Right atrium auricular region (tissue), 2 donors: ENCODE data around the gene DEF6. TPM values are rescaled to one million over a fixed set of nuclear protein-coding genes. Genes with fewer than 3 reads are reported as not detected.

Experiments
- DNase-seq: peaks from one replicate; pipeline ENCODE4 v3.0.0-alpha.2; 2019; ENCODE audit warnings: low spot score
- H3K27ac ChIP-seq, 2 donors: fragments of 200-600 bp; sonication (generic); 1 replicate in 1 of 2; 2 replicates in 1 of 2; pipeline ENCODE4 v1.5.1; 2016 to 2019
- H3K27me3 ChIP-seq, 2 donors: fragments of 200-600 bp; sonication (generic); one replicate each; pipeline versions ENCODE4 v1.5.1 to v1.6.0; 2017 to 2019
- H3K36me3 ChIP-seq: fragments of 200-600 bp; sonication (generic); one replicate; pipeline ENCODE4 v1.5.1; 2016
- H3K4me1 ChIP-seq, 2 donors: fragments of 200-600 bp; sonication (generic); one replicate each; pipeline versions ENCODE4 v1.5.1 to v1.6.0; 2017 to 2019
- H3K4me3 ChIP-seq, 2 donors: fragments of 200-600 bp; sonication (generic); 1 replicate in 1 of 2; 2 replicates in 1 of 2; pipeline ENCODE4 v1.5.1; 2017 to 2019; ENCODE audit warnings: mild to moderate bottlenecking in 1 of 2, moderate library complexity in 1 of 2
- H3K9me3 ChIP-seq, 2 donors: fragments of 200-600 bp; sonication (generic); one replicate each; pipeline ENCODE4 v1.5.1; 2019
- total RNA-seq, 2 donors: library from RNA; depleted of rRNA; stranded (reverse); fragments of >200 nt; gene quantifications; one replicate each; pipeline ENCODE4 v1.1.0, GENCODE V29; 2016
- TF ChIP-seq, protein P1 (sequence below), 2 donors: fragments of 200-600 bp; sonication (generic); IDR thresholded peaks; one replicate each; pipeline ENCODE4 v1.5.1; 2019; ENCODE audit warnings: antibody characterized with exemption in 2 of 2

The DEF6 gene
- total RNA-seq, 2 donors from 2014 or later: 1.4 to 2.2 TPM

DNA sequence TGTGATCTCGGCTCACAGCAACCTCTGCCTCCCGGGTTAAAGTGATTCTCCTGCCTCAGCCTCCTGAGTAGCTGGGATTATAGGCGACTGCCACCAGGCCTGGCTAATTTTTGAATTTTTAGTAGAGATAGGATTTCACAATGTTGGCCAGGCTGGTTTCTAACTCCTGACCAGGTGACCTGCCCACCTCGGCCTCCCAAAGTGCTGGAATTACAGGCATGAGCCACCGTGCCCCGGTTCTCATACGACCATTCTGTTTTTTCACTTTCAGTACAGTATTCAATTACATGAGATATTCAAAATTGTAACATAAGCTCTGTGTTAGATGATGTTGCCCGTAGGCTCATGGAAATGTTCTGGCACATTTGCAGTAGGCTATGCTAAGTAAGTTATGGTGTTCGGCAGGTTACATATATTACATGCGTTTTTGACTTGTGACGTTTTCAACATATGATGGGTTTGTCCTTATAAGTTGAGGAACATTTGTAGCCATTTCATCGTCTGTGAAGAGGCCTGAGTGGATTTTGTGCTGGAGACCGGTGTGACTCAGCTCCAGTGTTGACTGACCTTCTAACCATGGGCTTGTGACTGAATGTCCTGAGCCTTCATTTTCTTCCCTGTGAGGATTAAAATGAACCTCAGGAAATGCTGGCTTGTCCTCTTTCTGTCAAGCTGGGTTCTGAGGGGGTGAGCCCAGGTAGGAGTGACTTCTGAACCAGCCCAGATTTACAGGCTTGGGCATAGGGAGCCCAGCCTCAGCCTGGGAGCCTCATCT is 56.9 kb downstream of the DEF6 start:
- Histone ChIP-seq H3K9me3 (no peaks in the 10 kb centered on the region), H3K27me3 (no peaks in the 10 kb centered on the region), H3K4me3 (no peak overlapping the region), H3K4me1 (peaks cover 0 to 27% of the 10 kb centered on the region in 2 donors), H3K27ac (no peak overlapping the region), H3K36me3 (peaks cover 22% of the 10 kb centered on the region)
- TF ChIP-seq, protein P1, sequence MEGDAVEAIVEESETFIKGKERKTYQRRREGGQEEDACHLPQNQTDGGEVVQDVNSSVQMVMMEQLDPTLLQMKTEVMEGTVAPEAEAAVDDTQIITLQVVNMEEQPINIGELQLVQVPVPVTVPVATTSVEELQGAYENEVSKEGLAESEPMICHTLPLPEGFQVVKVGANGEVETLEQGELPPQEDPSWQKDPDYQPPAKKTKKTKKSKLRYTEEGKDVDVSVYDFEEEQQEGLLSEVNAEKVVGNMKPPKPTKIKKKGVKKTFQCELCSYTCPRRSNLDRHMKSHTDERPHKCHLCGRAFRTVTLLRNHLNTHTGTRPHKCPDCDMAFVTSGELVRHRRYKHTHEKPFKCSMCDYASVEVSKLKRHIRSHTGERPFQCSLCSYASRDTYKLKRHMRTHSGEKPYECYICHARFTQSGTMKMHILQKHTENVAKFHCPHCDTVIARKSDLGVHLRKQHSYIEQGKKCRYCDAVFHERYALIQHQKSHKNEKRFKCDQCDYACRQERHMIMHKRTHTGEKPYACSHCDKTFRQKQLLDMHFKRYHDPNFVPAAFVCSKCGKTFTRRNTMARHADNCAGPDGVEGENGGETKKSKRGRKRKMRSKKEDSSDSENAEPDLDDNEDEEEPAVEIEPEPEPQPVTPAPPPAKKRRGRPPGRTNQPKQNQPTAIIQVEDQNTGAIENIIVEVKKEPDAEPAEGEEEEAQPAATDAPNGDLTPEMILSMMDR (IDR thresholded peaks at IDR 0.05): no peak
- no peak for DNase-seq

DNA sequence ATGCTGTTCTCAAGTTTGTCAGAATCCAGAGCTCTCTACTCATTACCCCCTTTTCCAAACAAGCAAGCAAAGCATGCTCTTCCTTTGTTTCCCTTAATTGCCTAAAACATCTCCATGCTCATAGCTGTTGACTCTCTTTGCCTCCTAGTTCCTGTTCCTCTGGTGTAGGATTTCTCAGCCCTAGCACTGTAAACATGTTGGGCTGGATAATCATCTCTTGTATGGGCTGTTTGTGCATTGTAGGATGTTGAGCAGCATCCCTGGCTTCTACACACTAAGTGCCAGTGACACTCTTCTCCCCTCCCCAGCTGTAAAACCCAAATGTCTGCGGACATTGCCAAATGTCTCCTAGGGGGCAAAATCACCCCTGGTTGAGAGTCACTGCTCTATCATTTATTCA is 58.8 kb downstream of the DEF6 start:
- H3K27ac ChIP-seq: no peak overlapping the region
- DNase-seq: no peak
- H3K27me3 ChIP-seq: no peaks in the 10 kb centered on the region
- peaks cover 0 to 45% of the 10 kb centered on the region in 2 donors for H3K4me1 ChIP-seq
- H3K36me3 ChIP-seq: peaks cover 22% of the 10 kb centered on the region
- TF ChIP-seq, protein P1 (IDR thresholded peaks at IDR 0.05): no peak
- no peaks in the 10 kb centered on the region for H3K9me3 ChIP-seq
- no peak overlapping the region for H3K4me3 ChIP-seq

DNA sequence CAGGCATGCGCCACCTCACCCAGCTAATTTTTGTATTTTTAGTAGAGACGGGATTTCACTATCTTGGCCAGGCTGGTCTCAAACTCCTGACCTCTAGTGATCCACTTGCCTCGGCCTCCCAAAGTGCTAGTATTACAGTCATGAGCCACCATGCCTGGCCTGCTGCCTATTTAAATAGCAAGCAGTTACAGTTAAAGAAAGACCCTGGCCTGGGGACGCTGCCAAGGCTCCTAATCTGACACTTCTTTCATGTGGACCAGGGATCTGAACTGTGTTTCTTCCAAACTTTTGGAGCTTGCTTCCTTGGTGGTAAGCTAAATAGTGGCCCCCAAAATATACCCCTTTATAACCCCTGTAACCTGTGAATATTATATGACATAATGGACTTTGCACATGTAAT is 60.1 kb downstream of the DEF6 start:
- DNase-seq: no peak

DNA sequence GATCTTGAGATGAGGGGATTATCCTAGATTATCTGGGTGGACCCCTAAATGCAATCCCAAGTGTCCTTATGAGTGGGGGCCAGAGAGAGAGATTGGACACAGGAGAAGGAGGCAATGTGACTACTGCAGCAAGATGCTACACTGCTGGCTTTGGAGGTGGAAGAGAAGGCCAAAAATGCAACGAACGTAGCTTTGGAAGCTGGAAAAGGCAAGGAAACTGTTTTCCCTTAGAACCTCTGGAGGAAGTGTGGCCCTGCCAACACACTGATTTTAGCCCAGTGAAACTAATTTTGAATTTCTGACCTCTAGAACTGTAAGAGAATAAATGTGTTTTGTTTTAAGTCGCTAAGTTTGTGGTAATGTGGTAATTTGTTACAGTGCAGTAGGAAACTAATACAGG is 60.5 kb downstream of the DEF6 start:
- Histone ChIP-seq H3K4me3 (no peak overlapping the region), H3K27ac (peak overlapping the region; percentile 51 to 72), H3K27me3 (no peaks in the 10 kb centered on the region), H3K36me3 (peaks cover 11% of the 10 kb centered on the region), H3K9me3 (no peaks in the 10 kb centered on the region), H3K4me1 (peaks cover 0 to 60% of the 10 kb centered on the region in 2 donors)
- DNase-seq: no peak
- TF ChIP-seq, protein P1 (IDR thresholded peaks at IDR 0.05): no peak

More for the DNA sequence above, 60.1 kb downstream of the DEF6 start:
- no peak overlapping the region for H3K4me3 ChIP-seq
- H3K9me3 ChIP-seq: no peaks in the 10 kb centered on the region
- H3K27me3 ChIP-seq: no peaks in the 10 kb centered on the region
- peaks cover 0 to 56% of the 10 kb centered on the region in 2 donors for H3K4me1 ChIP-seq
- TF ChIP-seq, protein P1 (IDR thresholded peaks at IDR 0.05): no peak
- peak overlapping the region; percentile 51 to 72 for H3K27ac ChIP-seq
- peaks cover 15% of the 10 kb centered on the region for H3K36me3 ChIP-seq

DNA sequence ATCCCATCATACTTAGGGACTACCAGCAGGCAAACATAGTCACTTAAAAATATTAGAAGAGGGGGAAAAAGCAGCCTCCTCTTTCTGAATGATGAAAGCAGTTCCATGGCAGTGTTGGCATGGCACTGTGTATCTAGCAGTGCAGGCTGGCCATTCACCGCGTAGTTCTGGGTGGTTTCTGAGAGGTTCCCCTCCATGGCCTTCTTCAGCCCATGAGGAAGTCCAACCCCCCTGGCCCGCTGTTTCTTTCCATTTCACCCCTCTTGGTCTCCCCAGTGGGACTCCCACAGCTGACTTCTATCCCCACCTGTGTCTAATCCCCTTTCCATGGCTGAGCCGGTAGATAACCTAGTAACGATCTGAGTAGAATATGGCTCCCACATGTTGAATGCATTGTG is 61.7 kb downstream of the DEF6 start:
- H3K9me3 ChIP-seq: no peaks in the 10 kb centered on the region
- no peak for DNase-seq
- no peak overlapping the region for H3K4me3 ChIP-seq
- H3K36me3 ChIP-seq: peaks cover 10% of the 10 kb centered on the region
- TF ChIP-seq, protein P1 (IDR thresholded peaks at IDR 0.05): no peak
- H3K4me1 ChIP-seq: peaks cover 0 to 65% of the 10 kb centered on the region in 2 donors
- H3K27ac ChIP-seq: peak overlapping the region; percentile 51 to 72
- H3K27me3 ChIP-seq: no peaks in the 10 kb centered on the region
